ENCODE data around the gene WDR70.

DNA sequence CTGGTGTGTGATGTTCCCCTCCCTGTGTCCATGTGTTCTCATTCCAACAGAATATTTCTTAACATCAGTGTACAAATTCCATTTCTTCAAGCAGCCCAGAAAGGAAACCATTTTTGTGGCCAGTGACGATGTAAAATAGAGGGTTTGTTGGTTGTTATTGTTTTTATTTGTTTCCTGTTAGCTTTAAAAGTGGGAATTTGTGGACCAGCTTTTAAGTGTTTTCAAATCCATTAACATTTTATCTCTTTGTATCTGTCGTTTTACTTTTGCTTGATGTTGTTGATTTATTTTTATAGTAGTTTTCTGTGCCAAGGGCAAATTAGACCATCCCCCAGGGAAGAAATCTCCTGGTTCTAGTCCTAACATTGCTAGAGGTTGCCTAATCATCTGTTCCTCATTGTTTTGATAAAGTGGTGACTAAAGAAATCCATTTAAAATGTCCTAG lies 360.7 kb downstream of the WDR70 start:
- TF ChIP-seq, protein P1, sequence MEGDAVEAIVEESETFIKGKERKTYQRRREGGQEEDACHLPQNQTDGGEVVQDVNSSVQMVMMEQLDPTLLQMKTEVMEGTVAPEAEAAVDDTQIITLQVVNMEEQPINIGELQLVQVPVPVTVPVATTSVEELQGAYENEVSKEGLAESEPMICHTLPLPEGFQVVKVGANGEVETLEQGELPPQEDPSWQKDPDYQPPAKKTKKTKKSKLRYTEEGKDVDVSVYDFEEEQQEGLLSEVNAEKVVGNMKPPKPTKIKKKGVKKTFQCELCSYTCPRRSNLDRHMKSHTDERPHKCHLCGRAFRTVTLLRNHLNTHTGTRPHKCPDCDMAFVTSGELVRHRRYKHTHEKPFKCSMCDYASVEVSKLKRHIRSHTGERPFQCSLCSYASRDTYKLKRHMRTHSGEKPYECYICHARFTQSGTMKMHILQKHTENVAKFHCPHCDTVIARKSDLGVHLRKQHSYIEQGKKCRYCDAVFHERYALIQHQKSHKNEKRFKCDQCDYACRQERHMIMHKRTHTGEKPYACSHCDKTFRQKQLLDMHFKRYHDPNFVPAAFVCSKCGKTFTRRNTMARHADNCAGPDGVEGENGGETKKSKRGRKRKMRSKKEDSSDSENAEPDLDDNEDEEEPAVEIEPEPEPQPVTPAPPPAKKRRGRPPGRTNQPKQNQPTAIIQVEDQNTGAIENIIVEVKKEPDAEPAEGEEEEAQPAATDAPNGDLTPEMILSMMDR (conservative IDR thresholded peaks at IDR 0.05) = no peak
- TF ChIP-seq ZFX (IDR thresholded peaks at IDR 0.05) = no peak

All from C4-2B (cell line).